DMS114 treated with DMSO at 0.1 percent for 48 hours (cell line): ENCODE data around the gene NDUFB2.
"Not testable (repeated sequence)": the region's sequence is repeated elsewhere in the genome, so short reads cannot be mapped to it uniquely, and the experiment has no call there.

Experiments
- DNase-seq: peaks from one replicate; lab custom pipeline; 2025; ENCODE audit not compliant: unreplicated experiment; lab: John Stamatoyannopoulos, UW

The NDUFB2 gene

GRCh38 chr7:140734096-140734495, 37.6 kb downstream of the NDUFB2 start:
- DNase-seq = no peak

- DNase-seq = no peak
Measured at GRCh38 chr7:140734729-140735128, 38.2 kb downstream of the NDUFB2 start.

- no peak for DNase-seq
Measured at GRCh38 chr7:140738280-140738679, 41.8 kb downstream of the NDUFB2 start.

GRCh38 chr7:140743255-140743654, 46.7 kb downstream of the NDUFB2 start:
- not testable (repeated sequence) for DNase-seq

- no peak for DNase-seq
Measured at GRCh38 chr7:140744005-140744404, 47.5 kb downstream of the NDUFB2 start.

GRCh38 chr7:140745266-140746058, 49.0 kb downstream of the NDUFB2 start:
- DNase-seq = no peak

- no peak for DNase-seq
Measured at GRCh38 chr7:140746751-140747150, 50.2 kb downstream of the NDUFB2 start.

- DNase-seq = no peak
Measured at GRCh38 chr7:140752533-140752932, 56.0 kb downstream of the NDUFB2 start.

GRCh38 chr7:140754506-140754905, 58.0 kb downstream of the NDUFB2 start:
- no peak for DNase-seq
